ENCODE data around the gene AP3S1.
"Not testable (repeated sequence)": the region's sequence is repeated elsewhere in the genome, so short reads cannot be mapped to it uniquely, and the experiment has no call there.

Gene AP3S1

DNA sequence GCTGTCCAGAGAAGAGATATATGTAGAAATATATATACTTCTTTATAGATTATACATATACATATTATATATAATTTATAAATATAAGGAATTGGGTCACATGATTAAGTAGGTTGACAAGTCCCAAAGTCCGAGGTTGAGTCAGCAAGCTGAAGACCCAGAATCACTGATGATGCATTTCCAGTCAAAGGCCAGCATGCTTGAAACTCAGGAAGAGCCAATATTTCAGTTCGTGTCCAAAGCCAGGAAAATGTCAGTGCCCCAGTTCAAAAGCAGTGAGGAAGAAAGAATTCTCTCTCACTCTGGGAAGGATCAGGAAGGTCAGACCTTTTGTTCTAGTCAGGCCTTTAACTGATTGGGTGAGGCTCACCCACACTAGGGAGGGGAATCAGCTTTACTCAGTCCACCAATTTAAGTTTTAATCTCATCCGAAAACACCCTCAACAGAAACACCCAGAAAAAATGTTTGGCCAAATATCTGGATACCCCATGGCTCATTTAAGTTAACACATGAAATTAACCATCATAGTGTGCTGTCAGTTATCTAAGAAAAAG is 78.5 kb downstream of the AP3S1 start:
- no peak overlapping the region for H3K4me3 ChIP-seq (ENCODE audit: low read depth, low read length)
- DNase-seq (ENCODE audit: low read depth): no peak
- TF ChIP-seq, protein P1, sequence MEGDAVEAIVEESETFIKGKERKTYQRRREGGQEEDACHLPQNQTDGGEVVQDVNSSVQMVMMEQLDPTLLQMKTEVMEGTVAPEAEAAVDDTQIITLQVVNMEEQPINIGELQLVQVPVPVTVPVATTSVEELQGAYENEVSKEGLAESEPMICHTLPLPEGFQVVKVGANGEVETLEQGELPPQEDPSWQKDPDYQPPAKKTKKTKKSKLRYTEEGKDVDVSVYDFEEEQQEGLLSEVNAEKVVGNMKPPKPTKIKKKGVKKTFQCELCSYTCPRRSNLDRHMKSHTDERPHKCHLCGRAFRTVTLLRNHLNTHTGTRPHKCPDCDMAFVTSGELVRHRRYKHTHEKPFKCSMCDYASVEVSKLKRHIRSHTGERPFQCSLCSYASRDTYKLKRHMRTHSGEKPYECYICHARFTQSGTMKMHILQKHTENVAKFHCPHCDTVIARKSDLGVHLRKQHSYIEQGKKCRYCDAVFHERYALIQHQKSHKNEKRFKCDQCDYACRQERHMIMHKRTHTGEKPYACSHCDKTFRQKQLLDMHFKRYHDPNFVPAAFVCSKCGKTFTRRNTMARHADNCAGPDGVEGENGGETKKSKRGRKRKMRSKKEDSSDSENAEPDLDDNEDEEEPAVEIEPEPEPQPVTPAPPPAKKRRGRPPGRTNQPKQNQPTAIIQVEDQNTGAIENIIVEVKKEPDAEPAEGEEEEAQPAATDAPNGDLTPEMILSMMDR (IDR thresholded peaks at IDR 0.05; ENCODE audit: control insufficient read depth, extremely low read depth, insufficient read depth): no peak

DNA sequence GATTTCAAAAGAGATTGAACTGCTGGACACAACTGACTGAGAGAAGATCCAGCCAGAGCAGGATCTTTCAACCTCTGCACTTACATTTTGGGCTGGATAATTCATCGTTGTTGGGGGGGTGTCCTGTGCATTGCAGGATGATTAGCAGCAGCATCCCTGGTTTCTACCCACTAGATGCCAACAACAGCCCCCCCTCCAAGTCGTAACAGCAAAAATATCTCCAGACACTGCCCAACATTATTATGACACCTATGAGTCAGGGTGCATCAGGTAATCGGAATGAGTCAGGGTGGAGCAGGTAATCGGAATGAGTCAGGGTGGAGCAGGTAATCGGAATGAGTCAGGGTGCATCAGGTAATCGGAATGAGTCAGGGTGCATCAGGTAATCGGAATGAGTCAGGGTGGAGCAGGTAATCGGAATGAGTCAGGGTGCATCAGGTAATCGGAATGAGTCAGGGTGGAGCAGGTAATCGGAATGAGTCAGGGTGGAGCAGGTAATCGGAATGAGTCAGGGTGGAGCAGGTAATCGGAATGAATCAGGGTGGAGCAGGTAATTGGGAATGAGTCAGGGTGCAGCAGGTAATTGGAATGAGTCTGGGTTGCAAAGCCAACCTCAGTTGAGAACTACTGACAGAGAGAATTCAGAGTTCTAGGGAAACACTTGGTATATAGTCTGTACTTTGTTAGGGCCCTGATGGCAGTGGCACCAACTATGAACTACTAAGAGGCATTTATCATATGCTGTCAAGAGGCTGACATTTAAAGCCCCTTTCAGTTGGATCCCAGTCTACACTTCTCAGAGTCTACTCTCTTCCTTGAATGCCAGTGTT is 87.1 kb downstream of the AP3S1 start:
- not testable (repeated sequence) for DNase-seq (ENCODE audit: low read depth); H3K4me3 ChIP-seq (ENCODE audit: low read depth, low read length)

DNA sequence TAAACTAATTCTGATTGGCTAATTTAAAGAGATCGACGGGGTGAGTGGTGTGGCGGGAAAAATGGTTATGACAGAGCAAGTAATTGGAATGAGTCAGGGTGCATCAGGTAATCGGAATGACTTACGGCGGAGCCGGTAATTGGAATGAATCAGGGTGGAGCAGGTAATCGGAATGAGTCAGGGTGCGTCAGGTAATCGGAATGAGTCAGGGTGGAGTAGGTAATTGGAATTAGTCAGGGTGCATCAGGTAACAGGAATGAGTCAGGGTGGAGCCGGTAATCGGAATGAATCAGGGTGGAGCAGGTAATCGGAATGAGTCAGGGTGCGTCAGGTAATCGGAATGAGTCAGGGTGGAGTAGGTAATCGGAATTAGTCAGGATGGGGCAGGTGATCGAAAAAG is 88.4 kb downstream of the AP3S1 start:
- not testable (repeated sequence) for DNase-seq (ENCODE audit: low read depth); H3K4me3 ChIP-seq (ENCODE audit: low read depth, low read length)

DNA sequence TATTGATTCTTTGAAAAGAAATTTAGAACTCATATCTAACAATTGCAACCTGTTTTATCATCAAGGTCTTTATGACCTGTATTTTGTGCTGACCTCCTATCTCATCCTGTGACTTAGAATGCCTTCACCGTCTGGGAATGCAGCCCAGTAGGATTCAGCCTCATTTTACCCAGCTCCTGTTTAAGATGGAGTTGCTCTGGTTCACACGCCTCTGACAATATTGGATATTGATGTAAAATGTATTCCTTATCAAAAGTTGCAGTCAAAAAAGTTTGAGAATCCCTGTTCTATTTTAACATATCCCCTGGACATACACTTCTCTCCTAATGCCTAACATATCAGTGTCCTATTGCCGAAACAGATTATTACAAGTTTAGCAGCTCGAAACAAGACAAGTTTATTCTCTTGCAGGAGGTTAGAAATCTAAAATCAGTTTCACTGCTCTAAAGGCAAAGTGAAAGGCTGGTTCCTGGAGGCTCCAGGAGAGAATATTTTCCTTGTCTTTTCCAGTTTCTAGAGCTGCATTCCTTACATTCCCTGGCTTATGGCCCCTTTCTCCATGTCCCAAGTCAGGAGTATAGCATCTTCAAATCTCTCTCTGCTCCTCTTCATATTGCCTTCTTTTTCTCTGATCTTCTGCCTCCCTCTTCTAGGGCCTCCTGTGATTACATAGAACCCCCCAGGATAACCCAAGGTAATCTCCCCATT is 89.0 kb downstream of the AP3S1 start:
- H3K4me3 ChIP-seq (ENCODE audit: low read depth, low read length): no peak overlapping the region
- DNase-seq (ENCODE audit: low read depth): no peak
- TF ChIP-seq, protein P1 (IDR thresholded peaks at IDR 0.05; ENCODE audit: control insufficient read depth, extremely low read depth, insufficient read depth): no peak

DNA sequence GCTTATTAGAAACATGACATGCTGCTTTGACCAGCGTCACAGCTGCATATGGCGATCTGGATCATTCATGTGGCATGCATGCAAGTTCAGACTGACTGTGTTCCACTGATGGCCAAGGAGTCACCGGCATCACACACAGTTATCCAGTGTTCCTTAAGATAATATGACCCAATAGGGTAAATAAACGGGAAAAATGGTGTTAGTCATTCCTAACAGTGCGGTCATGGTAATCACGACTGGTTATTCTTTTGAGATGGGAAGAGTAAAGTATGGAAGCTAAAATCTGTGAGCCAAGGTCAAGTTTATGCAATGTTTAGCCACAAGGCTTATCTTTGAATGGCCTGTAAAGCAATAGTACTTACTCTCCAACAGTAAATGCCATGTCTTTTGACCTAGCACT is 91.3 kb downstream of the AP3S1 start:
- no peak overlapping the region for H3K4me3 ChIP-seq (ENCODE audit: low read depth, low read length)
- TF ChIP-seq, protein P1 (IDR thresholded peaks at IDR 0.05; ENCODE audit: control insufficient read depth, extremely low read depth, insufficient read depth): no peak
- DNase-seq (ENCODE audit: low read depth): no peak

DNA sequence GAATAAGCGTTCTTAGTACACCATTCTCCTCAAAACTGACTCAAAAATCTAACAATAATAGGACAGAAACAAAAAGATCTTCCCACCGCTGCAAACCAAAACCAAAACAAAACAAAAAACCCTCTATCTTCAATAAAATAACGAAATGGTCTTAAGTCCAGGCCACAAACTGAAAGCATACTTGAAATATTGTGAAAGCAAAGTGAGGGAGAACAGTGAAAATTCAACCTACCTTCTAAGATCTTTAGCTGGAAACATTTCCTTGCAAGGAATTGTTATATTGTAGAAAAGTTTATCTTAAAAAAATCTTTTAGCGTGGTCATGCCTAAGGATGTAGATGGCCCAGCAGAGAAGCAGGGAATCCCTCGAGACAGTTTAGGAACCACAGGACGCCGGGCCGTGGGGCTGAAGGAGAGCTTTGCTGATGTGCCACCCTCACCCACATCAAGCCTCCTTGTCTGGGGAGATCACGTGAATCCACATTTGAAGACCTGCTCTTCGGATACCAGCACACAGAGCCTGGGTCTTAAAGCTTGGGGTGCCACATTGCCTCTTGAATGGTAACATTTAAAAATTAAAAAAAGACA is 92.7 kb downstream of the AP3S1 start:
- no peak for DNase-seq (ENCODE audit: low read depth)
- TF ChIP-seq, protein P1 (IDR thresholded peaks at IDR 0.05; ENCODE audit: control insufficient read depth, extremely low read depth, insufficient read depth): no peak

DNA sequence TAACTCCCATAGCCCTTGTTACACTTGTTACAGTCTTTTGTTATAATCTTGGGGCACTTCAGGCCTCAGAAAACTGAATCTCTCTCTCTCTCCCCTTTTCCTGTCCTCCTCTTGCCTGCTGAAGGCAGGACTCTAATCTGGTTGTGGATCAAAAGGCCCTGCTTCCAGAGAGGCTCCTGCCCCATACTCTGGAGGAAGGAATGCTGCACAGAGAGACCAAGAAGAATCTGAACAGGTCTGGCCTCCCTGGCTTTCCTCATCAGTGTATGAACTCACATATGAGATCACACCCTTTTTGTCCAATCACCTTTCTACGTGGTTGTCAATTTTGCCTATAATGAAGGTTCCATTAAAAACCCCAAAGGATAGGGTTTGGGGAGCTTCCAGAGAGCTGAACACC is 94.3 kb downstream of the AP3S1 start:
- DNase-seq (ENCODE audit: low read depth): no peak
- TF ChIP-seq, protein P1 (IDR thresholded peaks at IDR 0.05; ENCODE audit: control insufficient read depth, extremely low read depth, insufficient read depth): no peak
- H3K4me3 ChIP-seq (ENCODE audit: low read depth, low read length): no peak overlapping the region

More for the DNA sequence above, 92.7 kb downstream of the AP3S1 start:
- H3K4me3 ChIP-seq (ENCODE audit: low read depth, low read length): no peak overlapping the region
